IPS-NIHi11 (cell line): Measurements from ENCODE around the gene ACTL10.
"Not testable (repeated sequence)": the region's sequence is repeated elsewhere in the genome, so short reads cannot be mapped to it uniquely, and the experiment has no call there.

Source experiments
- DNase-seq: peaks from one replicate; pipeline ENCODE4 v3.0.0; 2012; ENCODE audit warnings: mixed read lengths, low spot score

The ACTL10 gene

GRCh38 chr20:33666293-33667244 is at the start of gene ACTL10:
TSS of gene ACTL10 (plus strand) at chr20:33666943. CDS start at chr20:33667498, 555 bp downstream.
- DNase-seq: peak; percentile 90

- no peak for DNase-seq
Measured at GRCh38 chr20:33621717-33622400, 44.9 kb upstream of the ACTL10 start.

- DNase-seq: no peak
Measured at GRCh38 chr20:33622705-33623365, 43.9 kb upstream of the ACTL10 start.

- no peak for DNase-seq
Measured at GRCh38 chr20:33624399-33624798, 42.3 kb upstream of the ACTL10 start.

- no peak for DNase-seq
Measured at GRCh38 chr20:33626190-33626589, 40.6 kb upstream of the ACTL10 start.

GRCh38 chr20:33627577-33628216 is 39.0 kb upstream of the ACTL10 start:
- DNase-seq: no peak

- no peak for DNase-seq
Measured at GRCh38 chr20:33629533-33629932, 37.2 kb upstream of the ACTL10 start.

GRCh38 chr20:33629979-33630378 is 36.8 kb upstream of the ACTL10 start:
- DNase-seq: no peak

GRCh38 chr20:33630507-33630906 is 36.2 kb upstream of the ACTL10 start:
- no peak for DNase-seq

- DNase-seq: not testable (repeated sequence)
Measured at GRCh38 chr20:33631910-33632309, 34.8 kb upstream of the ACTL10 start.

- no peak for DNase-seq
Measured at GRCh38 chr20:33635341-33635740, 31.4 kb upstream of the ACTL10 start.

GRCh38 chr20:33636776-33637175 is 30.0 kb upstream of the ACTL10 start:
- DNase-seq: no peak

GRCh38 chr20:33640287-33640686 is 26.5 kb upstream of the ACTL10 start:
- no peak for DNase-seq

GRCh38 chr20:33644313-33645071 is 22.3 kb upstream of the ACTL10 start:
- DNase-seq: no peak

- DNase-seq: no peak
Measured at GRCh38 chr20:33645072-33645358, 21.7 kb upstream of the ACTL10 start.

- DNase-seq: no peak
Measured at GRCh38 chr20:33645396-33645795, 21.3 kb upstream of the ACTL10 start.

GRCh38 chr20:33646191-33646590 is 20.6 kb upstream of the ACTL10 start:
- DNase-seq: no peak

GRCh38 chr20:33646959-33647602 is 19.7 kb upstream of the ACTL10 start:
- peak; percentile 83 for DNase-seq

GRCh38 chr20:33647603-33648395 is 18.9 kb upstream of the ACTL10 start:
- DNase-seq: no peak

- no peak for DNase-seq
Measured at GRCh38 chr20:33648396-33649004, 18.2 kb upstream of the ACTL10 start.
